Right kidney (tissue), 1 donor: ENCODE results near the gene NOLC1.
A peak's percentile ranks its signal among the peaks of the same experiment; 100 is the strongest.

Source experiments
- DNase-seq: peaks from one replicate; pipeline ENCODE4 v3.0.0-alpha.2; 2016

NOLC1 gene

GRCh38 chr10:102120991-102121738 lies 31.0 kb upstream of the NOLC1 start:
- peak; percentile 81 for DNase-seq

- DNase-seq = peak; percentile 13
These were observed 30.3 kb upstream of the NOLC1 start for GRCh38 chr10:102121739-102122372.

GRCh38 chr10:102122450-102122849 lies 29.7 kb upstream of the NOLC1 start:
- DNase-seq = peak; percentile 11

- no peak for DNase-seq
These were observed 29.0 kb upstream of the NOLC1 start for GRCh38 chr10:102123223-102123622.

- no peak for DNase-seq
These were observed 20.7 kb upstream of the NOLC1 start for GRCh38 chr10:102131286-102132170.

- no peak for DNase-seq
These were observed 20.0 kb upstream of the NOLC1 start for GRCh38 chr10:102132193-102132562.

- DNase-seq = peak; percentile 97
These were observed 19.4 kb upstream of the NOLC1 start, which contains the start of gene PPRC1 for GRCh38 chr10:102132563-102133372. PPRC1 (plus strand) TSS chr10:102133040; CDS start chr10:102133069, 29 bp downstream.

GRCh38 chr10:102133373-102134195 lies 18.6 kb upstream of the NOLC1 start:
- peak; percentile 54 for DNase-seq

GRCh38 chr10:102134416-102134815 lies 17.8 kb upstream of the NOLC1 start:
- no peak for DNase-seq

GRCh38 chr10:102135956-102136526 lies 16.1 kb upstream of the NOLC1 start:
- DNase-seq = no peak

GRCh38 chr10:102139281-102140110 lies 12.7 kb upstream of the NOLC1 start:
- no peak for DNase-seq

GRCh38 chr10:102140218-102140617 lies 12.0 kb upstream of the NOLC1 start:
- no peak for DNase-seq

GRCh38 chr10:102140913-102141540 lies 11.2 kb upstream of the NOLC1 start:
- no peak for DNase-seq

GRCh38 chr10:102141583-102142107 lies 10.5 kb upstream of the NOLC1 start:
- DNase-seq = no peak

- DNase-seq = no peak
These were observed 5.2 kb upstream of the NOLC1 start for GRCh38 chr10:102146971-102147428.

- DNase-seq = no peak
These were observed 4.6 kb upstream of the NOLC1 start for GRCh38 chr10:102147561-102147960.

- DNase-seq = no peak
These were observed 3.9 kb upstream of the NOLC1 start for GRCh38 chr10:102148275-102148674.

- no peak for DNase-seq
These were observed 1.0 kb upstream of the NOLC1 start for GRCh38 chr10:102150970-102151773.
